Karpas-422 (cell line): ENCODE measurements around the gene ANXA5. TPM values are rescaled to one million over a fixed set of nuclear protein-coding genes. Genes with fewer than 3 reads are reported as not detected.

Source experiments
- DNase-seq: peaks from one replicate; pipeline ENCODE4 v3.0.0-alpha.2; 2015
- H2AFZ ChIP-seq: fragments of 200-600 bp; sonication (generic); 2 replicates; pipeline ENCODE4 v1.6.1; 2014; ENCODE audit warnings: antibody characterized with exemption, low read length, mixed read lengths
- H3K27ac ChIP-seq: fragments of 200-600 bp; sonication (generic); 2 replicates; pipeline ENCODE4 v1.5.1; 2014; ENCODE audit warnings: mild to moderate bottlenecking, low read length, moderate library complexity
- H3K27me3 ChIP-seq: fragments of 200-600 bp; sonication (generic); 2 replicates; pipeline ENCODE4 v1.6.1; 2014; ENCODE audit warnings: low read length, mixed read lengths
- H3K36me3 ChIP-seq: fragments of 200-600 bp; sonication (generic); 2 replicates; pipeline ENCODE4 v1.6.1; 2014; ENCODE audit warnings: low read length, mixed read lengths; ENCODE audit not compliant: insufficient read depth
- H3K4me1 ChIP-seq: fragments of 200-600 bp; sonication (generic); 2 replicates; pipeline ENCODE4 v1.6.1; 2014; ENCODE audit warnings: mild to moderate bottlenecking, low read length, mixed read lengths
- H3K4me2 ChIP-seq: fragments of 200-600 bp; sonication (generic); 2 replicates; pipeline ENCODE4 v1.6.1; 2014; ENCODE audit warnings: low read length, low read depth, mild to moderate bottlenecking; ENCODE audit not compliant: poor library complexity, severe bottlenecking
- H3K4me3 ChIP-seq: fragments of 200-600 bp; sonication (generic); 2 replicates; pipeline ENCODE4 v1.5.1; 2014; ENCODE audit warnings: mild to moderate bottlenecking, antibody characterized with exemption, low read length, mixed read lengths
- H3K79me2 ChIP-seq: fragments of 200-600 bp; sonication (generic); 2 replicates; pipeline ENCODE4 v1.6.1; 2014; ENCODE audit warnings: mild to moderate bottlenecking, low read length, mixed read lengths
- H3K9ac ChIP-seq: fragments of 200-600 bp; sonication (generic); 2 replicates; pipeline ENCODE4 v1.6.0; 2014; ENCODE audit warnings: low read length
- H3K9me2 ChIP-seq: fragments of 200-600 bp; sonication (generic), shearing (Covaris generic); replicated peaks from 2 replicates; pipeline ENCODE4 v1.6.0; 2014; ENCODE audit warnings: mild to moderate bottlenecking, low read length, moderate library complexity; ENCODE audit not compliant: insufficient read depth
- H3K9me3 ChIP-seq: fragments of 300-700, 200-600 bp; sonication (generic); 2 replicates; pipeline ENCODE4 v1.6.1; 2014; ENCODE audit warnings: low read length, mixed read lengths
- H4K20me1 ChIP-seq: fragments of 200-600 bp; sonication (generic); 2 replicates; pipeline ENCODE4 v1.6.1; 2014; ENCODE audit warnings: mild to moderate bottlenecking, antibody characterized with exemption, low read length, low read depth; ENCODE audit not compliant: insufficient read depth
- total RNA-seq: library from RNA; depleted of rRNA; stranded (reverse); fragments of >200 nt; shearing (Covaris generic); gene quantifications from 2 replicates; pipeline ENCODE4 v1.2.3, GENCODE V29; 2014; ENCODE audit warnings: low replicate concordance

ANXA5 gene
- total RNA-seq, 1 experiment from 2014 or later, result 89.5 TPM

GRCh38 chr4:121655320-121656268 lies 41.2 kb downstream of the ANXA5 start:
- no peak overlapping the region for H3K9ac ChIP-seq
- H3K4me1 ChIP-seq, result peaks cover 9% of the 10 kb centered on the region
- no peaks in the 10 kb centered on the region for H3K27me3 ChIP-seq
- no peaks in the 10 kb centered on the region for H3K36me3 ChIP-seq
- no peak overlapping the region for H2AFZ ChIP-seq
- no peak overlapping the region for H3K4me2 ChIP-seq
- no peaks in the 10 kb centered on the region for H4K20me1 ChIP-seq
- no peak overlapping the region for H3K4me3 ChIP-seq
- no peak overlapping the region for H3K27ac ChIP-seq
- no peak for DNase-seq
- no peaks in the 10 kb centered on the region for H3K79me2 ChIP-seq
- no peaks in the 10 kb centered on the region for H3K9me3 ChIP-seq
- H3K9me2 ChIP-seq, result no peaks in the 10 kb centered on the region

- Histone ChIP-seq H3K9me3 (no peaks in the 10 kb centered on the region), H3K36me3 (no peaks in the 10 kb centered on the region), H3K9me2 (no peaks in the 10 kb centered on the region), H3K27me3 (no peaks in the 10 kb centered on the region), H3K9ac (no peak overlapping the region), H2AFZ (no peak overlapping the region), H3K27ac (no peak overlapping the region), H3K4me1 (peaks cover 9% of the 10 kb centered on the region), H3K4me2 (peak overlapping the region; percentile 45), H4K20me1 (no peaks in the 10 kb centered on the region), H3K4me3 (no peak overlapping the region), H3K79me2 (no peaks in the 10 kb centered on the region)
- DNase-seq, result peak; percentile 67
These were observed 42.0 kb downstream of the ANXA5 start for GRCh38 chr4:121654738-121655137.

- Histone ChIP-seq H3K4me3 (no peak overlapping the region), H4K20me1 (no peaks in the 10 kb centered on the region), H3K9me3 (no peaks in the 10 kb centered on the region), H3K4me2 (no peak overlapping the region), H3K79me2 (no peaks in the 10 kb centered on the region), H3K9me2 (no peaks in the 10 kb centered on the region), H2AFZ (no peak overlapping the region), H3K36me3 (no peaks in the 10 kb centered on the region), H3K9ac (no peak overlapping the region), H3K4me1 (peaks cover 9% of the 10 kb centered on the region), H3K27ac (no peak overlapping the region), H3K27me3 (no peaks in the 10 kb centered on the region)
- no peak for DNase-seq
These were observed 42.8 kb downstream of the ANXA5 start for GRCh38 chr4:121653986-121654385.

- H3K27ac ChIP-seq, result no peak overlapping the region
- peaks cover 9% of the 10 kb centered on the region for H3K4me1 ChIP-seq
- H3K9me2 ChIP-seq, result no peaks in the 10 kb centered on the region
- H3K79me2 ChIP-seq, result no peaks in the 10 kb centered on the region
- no peak overlapping the region for H3K4me2 ChIP-seq
- no peak overlapping the region for H3K4me3 ChIP-seq
- H3K9ac ChIP-seq, result no peak overlapping the region
- no peaks in the 10 kb centered on the region for H3K9me3 ChIP-seq
- no peak overlapping the region for H2AFZ ChIP-seq
- no peaks in the 10 kb centered on the region for H3K36me3 ChIP-seq
- H3K27me3 ChIP-seq, result no peaks in the 10 kb centered on the region
- no peaks in the 10 kb centered on the region for H4K20me1 ChIP-seq
- no peak for DNase-seq
These were observed 43.6 kb downstream of the ANXA5 start for GRCh38 chr4:121653214-121653613.

GRCh38 chr4:121651597-121651996 lies 45.2 kb downstream of the ANXA5 start:
- H3K9me3 ChIP-seq, result no peaks in the 10 kb centered on the region
- DNase-seq, result no peak
- no peaks in the 10 kb centered on the region for H4K20me1 ChIP-seq
- peaks cover 9% of the 10 kb centered on the region for H3K4me1 ChIP-seq
- H3K36me3 ChIP-seq, result no peaks in the 10 kb centered on the region
- no peaks in the 10 kb centered on the region for H3K27me3 ChIP-seq
- no peak overlapping the region for H3K4me3 ChIP-seq
- H3K4me2 ChIP-seq, result no peak overlapping the region
- H3K9me2 ChIP-seq, result no peaks in the 10 kb centered on the region
- H3K79me2 ChIP-seq, result no peaks in the 10 kb centered on the region
- H3K9ac ChIP-seq, result no peak overlapping the region
- H3K27ac ChIP-seq, result no peak overlapping the region
- H2AFZ ChIP-seq, result no peak overlapping the region

- Histone ChIP-seq H3K4me3 (no peak overlapping the region), H3K79me2 (no peaks in the 10 kb centered on the region), H3K4me2 (no peak overlapping the region), H4K20me1 (no peaks in the 10 kb centered on the region), H3K9me2 (no peaks in the 10 kb centered on the region), H3K9ac (no peak overlapping the region), H2AFZ (no peak overlapping the region), H3K27me3 (no peaks in the 10 kb centered on the region), H3K4me1 (peaks cover 9% of the 10 kb centered on the region), H3K36me3 (no peaks in the 10 kb centered on the region), H3K9me3 (no peaks in the 10 kb centered on the region), H3K27ac (no peak overlapping the region)
- no peak for DNase-seq
These were observed 46.0 kb downstream of the ANXA5 start for GRCh38 chr4:121650741-121651140.

GRCh38 chr4:121648516-121648915 lies 48.3 kb downstream of the ANXA5 start:
- Histone ChIP-seq H2AFZ (no peak overlapping the region), H3K36me3 (no peaks in the 10 kb centered on the region), H3K4me2 (no peak overlapping the region), H3K9me3 (no peaks in the 10 kb centered on the region), H4K20me1 (no peaks in the 10 kb centered on the region), H3K79me2 (no peaks in the 10 kb centered on the region), H3K27me3 (no peaks in the 10 kb centered on the region), H3K9ac (no peak overlapping the region), H3K9me2 (no peaks in the 10 kb centered on the region), H3K27ac (no peak overlapping the region), H3K4me1 (no peaks in the 10 kb centered on the region), H3K4me3 (no peak overlapping the region)
- DNase-seq, result no peak

- H2AFZ ChIP-seq, result no peak overlapping the region
- DNase-seq, result no peak
These were observed 53.7 kb downstream of the ANXA5 start for GRCh38 chr4:121642876-121643585.

More at GRCh38 chr4:121642876-121643585, 53.7 kb downstream of the ANXA5 start:
- Histone ChIP-seq H3K27ac (no peak overlapping the region), H3K4me1 (no peaks in the 10 kb centered on the region), H3K4me2 (no peak overlapping the region), H4K20me1 (no peaks in the 10 kb centered on the region), H3K9me2 (no peaks in the 10 kb centered on the region), H3K9ac (no peak overlapping the region), H3K36me3 (no peaks in the 10 kb centered on the region), H3K4me3 (no peak overlapping the region), H3K79me2 (no peaks in the 10 kb centered on the region), H3K9me3 (no peaks in the 10 kb centered on the region), H3K27me3 (no peaks in the 10 kb centered on the region)
